Heart left ventricle (tissue), 16 donors: ENCODE data around the gene SMPD1. TPM values are rescaled to one million over a fixed set of nuclear protein-coding genes. Genes with fewer than 3 reads are reported as not detected.

Experiments
- ATAC-seq, 4 donors: fragments of 200-7000 bp; cut with Tn5 transposase; one replicate each; pipeline ENCODE4 v1.9.1; 2020 to 2022; ENCODE audit warnings: moderate library complexity in 4 of 4, mild to moderate bottlenecking in 3 of 4, moderate number of reproducible peaks in 1 of 4
- DNase-seq, 5 donors: peaks; one replicate each; pipeline ENCODE4 v3.0.0-alpha.2; 2020
- H3K27ac ChIP-seq, 12 donors: fragments of 200-600 bp; sonication (generic) in 4 of 12; one replicate each; pipeline versions ENCODE4 v1.5.0 to v1.8.0; 2016 to 2022; ENCODE audit warnings: mild to moderate bottlenecking in 2 of 12
- H3K27me3 ChIP-seq, 9 donors: fragments of 200-600 bp; sonication (generic) in 2 of 9; one replicate each; pipeline versions ENCODE4 v1.5.1 to v1.8.0; 2016 to 2022; ENCODE audit warnings: mild to moderate bottlenecking in 3 of 9
- H3K36me3 ChIP-seq, 9 donors: fragments of 200-600 bp; sonication (generic) in 2 of 9; one replicate each; pipeline versions ENCODE4 v1.5.0 to v1.8.0; 2018 to 2022; ENCODE audit warnings: mild to moderate bottlenecking in 2 of 9
- H3K4me1 ChIP-seq, 12 donors: fragments of 200-600 bp; sonication (generic) in 4 of 12; one replicate each; pipeline versions ENCODE4 v1.5.0 to v1.8.0; 2016 to 2022; ENCODE audit warnings: mild to moderate bottlenecking in 3 of 12
- H3K4me3 ChIP-seq, 12 donors: fragments of 200-600 bp; sonication (generic) in 4 of 12; one replicate each; pipeline versions ENCODE4 v1.5.0 to v1.8.0; 2017 to 2022; ENCODE audit warnings: mild to moderate bottlenecking in 9 of 12, moderate library complexity in 4 of 12
- H3K9me3 ChIP-seq, 12 donors: fragments of 200-600 bp; sonication (generic) in 4 of 12; one replicate each; pipeline versions ENCODE4 v1.5.0 to v1.8.0; 2016 to 2022; ENCODE audit warnings: mild to moderate bottlenecking in 1 of 12
- POLR2A ChIP-seq, 2 donors: fragments of 450-650 bp; IDR thresholded peaks; one replicate each; pipeline ENCODE4 v1.6.1; 2017; ENCODE audit warnings: antibody characterized with exemption in 2 of 2, mild to moderate bottlenecking in 2 of 2, moderate library complexity in 2 of 2
- WGBS, 4 donors: extraction: QIAGEN DNeasy Blood & Tissue Kit in 2 of 4; methylation state at CpG; one replicate each; pipeline versions ENCODE4 v1.1.5 to v1.1.7; 2013 to 2018; 5-methylcytosine and 5-hydroxymethylcytosine counted together
- intact Hi-C, 10 donors: fragments of 100-400 bp; cut with DNase I; formaldehyde crosslinking; loops; one replicate each; pipeline versions ENCODE4 v1.11.1 to v1.14.2; 2022
- polyA plus RNA-seq, 2 donors: library from polyadenylated mRNA; stranded (reverse); fragments of 200-250 nt; gene quantifications; one replicate each; pipeline ENCODE4 v1.2.3, GENCODE V29; 2013
- total RNA-seq, 9 donors: library from RNA; depleted of rRNA in 2 of 9; stranded (reverse); fragments of >200 nt in 2 of 9; fragmentation: NEBNext Ultra II Directional in 3 of 9; extraction: Animal tissue kit (Norgen Biotek cat#: 25700) in 3 of 9; gene quantifications; one replicate each; pipeline versions ENCODE4 v1.1.0 to v1.2.4, GENCODE V29; 2016 to 2023
- TF ChIP-seq, protein P1 (sequence below), 12 donors: fragments of 200-600 bp; sonication (generic) in 4 of 12; IDR thresholded peaks; one replicate each; pipeline versions ENCODE4 v1.5.0 to v1.8.0; 2018 to 2022; ENCODE audit warnings: antibody characterized with exemption in 12 of 12, mild to moderate bottlenecking in 5 of 12
- donor health status: ischemic (EF 13 %, LVEDD 7.1; RV severe dilation, severe dysfunction).
- donor health status: healthy with polysubstance abuse.
- donor health status: DM: no; HTN: yes; CAD: no.
- donor health status: DM: no; HTN: no; CAD: no.
- donor health status: ischemic (EF 25% LVEDD 6.9; RV normal size, moderate dysfunction).
- donor health status: ischemic (EF 25% LVEDD 5.7; RV mildly dilated, moderate dysfunction).
- donor health status: healthy.
- donor health status: DM: yes; HTN: yes; CAD: no.
- donor health status: ischemic (EF 35%, LVEDD 5.7; RV mildly dilated, moderate dysfunction).
- donor health status: nonischemic (EF 11% LVEDD 7.7; RV severe dilation, severe dysfunction).
- donor health status: DM: yes; HTN: yes; CAD: no.
- donor health status: PGD.
- donor health status: ischemic (EF 29% LVEDD 5.4; RV normal size, mild dysfunction).
- donor health status: nonischemic (EF 23%, LVEDD 6.1; RV moderate dilation, normal function).

Gene SMPD1
- total and polyA plus RNA-seq, 11 donors: 53.8 to 92.3 (median 64.9) TPM

- Histone ChIP-seq H3K4me3 (no peak overlapping the region), H3K27ac (no peak overlapping the region), H3K27me3 (no peaks in the 10 kb centered on the region), H3K36me3 (peaks cover 0 to 36% (median 23%) of the 10 kb centered on the region in 9 donors), H3K4me1 (peaks cover 0 to 19% (median 0%) of the 10 kb centered on the region in 12 donors), H3K9me3 (no peaks in the 10 kb centered on the region)
- no peak for DNase-seq
- 92 to 95% (median 93%) methylated on average over 9 to 10 of the region's 10 CpGs for WGBS, 4 donors
- intact Hi-C loops: no loop called here
- TF ChIP-seq, protein P1, sequence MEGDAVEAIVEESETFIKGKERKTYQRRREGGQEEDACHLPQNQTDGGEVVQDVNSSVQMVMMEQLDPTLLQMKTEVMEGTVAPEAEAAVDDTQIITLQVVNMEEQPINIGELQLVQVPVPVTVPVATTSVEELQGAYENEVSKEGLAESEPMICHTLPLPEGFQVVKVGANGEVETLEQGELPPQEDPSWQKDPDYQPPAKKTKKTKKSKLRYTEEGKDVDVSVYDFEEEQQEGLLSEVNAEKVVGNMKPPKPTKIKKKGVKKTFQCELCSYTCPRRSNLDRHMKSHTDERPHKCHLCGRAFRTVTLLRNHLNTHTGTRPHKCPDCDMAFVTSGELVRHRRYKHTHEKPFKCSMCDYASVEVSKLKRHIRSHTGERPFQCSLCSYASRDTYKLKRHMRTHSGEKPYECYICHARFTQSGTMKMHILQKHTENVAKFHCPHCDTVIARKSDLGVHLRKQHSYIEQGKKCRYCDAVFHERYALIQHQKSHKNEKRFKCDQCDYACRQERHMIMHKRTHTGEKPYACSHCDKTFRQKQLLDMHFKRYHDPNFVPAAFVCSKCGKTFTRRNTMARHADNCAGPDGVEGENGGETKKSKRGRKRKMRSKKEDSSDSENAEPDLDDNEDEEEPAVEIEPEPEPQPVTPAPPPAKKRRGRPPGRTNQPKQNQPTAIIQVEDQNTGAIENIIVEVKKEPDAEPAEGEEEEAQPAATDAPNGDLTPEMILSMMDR (IDR thresholded peaks at IDR 0.05): no peak
- no peak for TF ChIP-seq POLR2A (IDR thresholded peaks at IDR 0.05)
- peak in 1 of 4 donors; percentile 21 for ATAC-seq
Observed at GRCh38 chr11:6411594-6412031, 21.3 kb downstream of the SMPD1 start.

DNA sequence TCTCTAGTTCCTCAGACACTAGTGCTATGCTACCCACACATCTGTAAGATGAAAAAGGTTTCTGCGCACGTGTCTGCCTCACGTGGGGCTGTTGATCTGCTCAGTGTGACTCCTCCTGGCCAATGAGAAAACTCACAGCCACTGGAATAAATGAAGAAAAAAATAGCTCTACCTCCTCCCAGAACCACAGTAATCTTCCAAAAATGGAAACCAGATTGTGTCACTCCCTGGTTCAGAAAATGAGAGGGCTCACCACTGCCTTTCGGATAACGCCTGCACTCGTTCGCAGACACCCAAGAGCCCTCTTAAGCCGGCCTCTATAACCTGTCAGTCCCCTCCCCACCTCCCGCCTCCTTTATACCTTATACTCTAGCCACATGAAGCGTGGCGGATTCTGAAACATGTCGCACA lies 23.5 kb downstream of the SMPD1 start:
- DNase-seq (no peak), ATAC-seq (no peak)
- no peak for TF ChIP-seq POLR2A (IDR thresholded peaks at IDR 0.05)
- TF ChIP-seq, protein P1 (IDR thresholded peaks at IDR 0.05): no peak
- H3K27ac ChIP-seq: no peak overlapping the region
- H3K9me3 ChIP-seq: no peaks in the 10 kb centered on the region
- peaks cover 0 to 27% (median 22%) of the 10 kb centered on the region in 9 donors for H3K36me3 ChIP-seq
- WGBS, 4 donors: 80 to 85% (median 81%) methylated on average over 12 of the region's 12 CpGs
- intact Hi-C loops: no loop called here
- H3K4me1 ChIP-seq: peaks cover 0 to 32% (median 8%) of the 10 kb centered on the region in 12 donors
- peaks cover 0 to 3% (median 0%) of the 10 kb centered on the region in 9 donors for H3K27me3 ChIP-seq
- no peak overlapping the region for H3K4me3 ChIP-seq

GRCh38 chr11:6414874-6415328 lies 24.6 kb downstream of the SMPD1 start:
- Histone ChIP-seq H3K27ac (no peak overlapping the region), H3K4me1 (peaks cover 0 to 37% (median 12%) of the 10 kb centered on the region in 12 donors), H3K36me3 (peaks cover 0 to 16% (median 11%) of the 10 kb centered on the region in 9 donors), H3K27me3 (peaks cover 0 to 3% (median 0%) of the 10 kb centered on the region in 9 donors), H3K9me3 (no peaks in the 10 kb centered on the region), H3K4me3 (no peak overlapping the region)
- WGBS, 4 donors: 67 to 83% (median 77%) methylated on average over 3 of the region's 3 CpGs
- no peak for TF ChIP-seq POLR2A (IDR thresholded peaks at IDR 0.05)
- TF ChIP-seq, protein P1 (IDR thresholded peaks at IDR 0.05): no peak
- intact Hi-C loops: loop anchor here in 2 of 10 donors (5.0 kb wide), 2 partner anchors 33 to 67 kb away; partner anchors contain the start of genes ARFIP2 (in 1 of the 2) and TIMM10B (in 1 of the 2)
- DNase-seq: no peak
- no peak for ATAC-seq

- intact Hi-C loops: loop anchor here in 2 of 10 donors (5.0 kb wide), 2 partner anchors 33 to 67 kb away; partner anchors contain the start of genes ARFIP2 (in 1 of the 2) and TIMM10B (in 1 of the 2)
- TF ChIP-seq, protein P1 (IDR thresholded peaks at IDR 0.05): no peak
- TF ChIP-seq POLR2A (IDR thresholded peaks at IDR 0.05): no peak
- Histone ChIP-seq H3K9me3 (no peaks in the 10 kb centered on the region), H3K27me3 (peaks cover 0 to 7% (median 0%) of the 10 kb centered on the region in 9 donors), H3K36me3 (peaks cover 0 to 7% (median 2%) of the 10 kb centered on the region in 9 donors), H3K4me1 (peaks cover 0 to 40% (median 14%) of the 10 kb centered on the region in 12 donors), H3K27ac (no peak overlapping the region), H3K4me3 (no peak overlapping the region)
- ATAC-seq (no peak), DNase-seq (no peak)
- WGBS, 4 donors: 62 to 73% (median 68%) methylated on average over 6 of the region's 6 CpGs
Observed at GRCh38 chr11:6415797-6416196, 25.5 kb downstream of the SMPD1 start.
